Smooth muscle cell (in vitro differentiated cells): ENCODE results near the gene ETFA. TPM values are rescaled to one million over a fixed set of nuclear protein-coding genes. Genes with fewer than 3 reads are reported as not detected.

ENCODE experiments used
- DNase-seq: peaks from one replicate; lab custom pipeline; 2025; ENCODE audit not compliant: unreplicated experiment; lab: John Stamatoyannopoulos, UW
- H2AFZ ChIP-seq: fragments of 200-600 bp; sonication (generic); 2 replicates; pipeline ENCODE4 v1.6.0; 2016; ENCODE audit warnings: antibody characterized with exemption, low read depth, mild to moderate bottlenecking
- H3F3A ChIP-seq: fragments of 200-600 bp; sonication (generic); 2 replicates; pipeline ENCODE4 v1.6.0; 2017; ENCODE audit warnings: antibody characterized with exemption, low read depth
- H3K27ac ChIP-seq: fragments of 200-600 bp; sonication (generic); 2 replicates; pipeline ENCODE4 v1.5.1; 2016; ENCODE audit warnings: low read depth, mild to moderate bottlenecking
- H3K27me3 ChIP-seq: fragments of 200-600 bp; sonication (generic); 2 replicates; pipeline ENCODE4 v1.6.1; 2016; ENCODE audit warnings: low read depth, mild to moderate bottlenecking
- H3K36me3 ChIP-seq: fragments of 200-600 bp; sonication (generic); 2 replicates; pipeline ENCODE4 v1.5.1; 2016; ENCODE audit warnings: low read depth
- H3K4me1 ChIP-seq: fragments of 200-600 bp; sonication (generic); 2 replicates; pipeline ENCODE4 v1.5.1; 2016; ENCODE audit warnings: low read depth
- H3K4me2 ChIP-seq: fragments of 200-600 bp; sonication (generic); 2 replicates; pipeline ENCODE4 v1.6.0; 2016; ENCODE audit warnings: mild to moderate bottlenecking
- H3K4me3 ChIP-seq: fragments of 200-600 bp; sonication (generic); 2 replicates; pipeline ENCODE4 v1.5.1; 2016; ENCODE audit warnings: mild to moderate bottlenecking
- H3K79me2 ChIP-seq: fragments of 200-600 bp; sonication (generic); 2 replicates; pipeline ENCODE4 v1.6.0; 2016; ENCODE audit warnings: low read depth, mild to moderate bottlenecking
- H3K9ac ChIP-seq: fragments of 200-600 bp; sonication (generic); 2 replicates; pipeline ENCODE4 v1.6.0; 2016; ENCODE audit warnings: low read depth
- H3K9me3 ChIP-seq: fragments of 200-600 bp; sonication (generic); replicated peaks from 2 replicates; pipeline ENCODE4 v1.5.1; 2016; ENCODE audit warnings: low read depth
- H4K20me1 ChIP-seq: fragments of 200-600 bp; sonication (generic); 2 replicates; pipeline ENCODE4 v1.6.0; 2016; ENCODE audit warnings: low read depth
- CTCF ChIP-seq: fragments of 200-600 bp; sonication (generic); IDR thresholded peaks from 2 replicates; pipeline ENCODE4 v1.5.1; 2017; ENCODE audit warnings: borderline replicate concordance, mild to moderate bottlenecking, antibody characterized with exemption; ENCODE audit not compliant: insufficient read depth, poor library complexity, severe bottlenecking
- WGBS: methylation state at CpG from one replicate; pipeline ENCODE4 v1.1.7; 2016; ENCODE audit warnings: low lambda C conversion rate; 5-methylcytosine and 5-hydroxymethylcytosine counted together
- polyA plus RNA-seq: library from polyadenylated mRNA; unstranded; fragments of >200 nt; fragmentation: Nextera tagmentation; extraction: Ambion mirVana; gene quantifications from 2 replicates; pipeline ENCODE4 v1.2.1, GENCODE V29; 2016
- total RNA-seq: library from RNA; depleted of rRNA; stranded (reverse); fragments of >200 nt; gene quantifications from 2 replicates; pipeline ENCODE4 v1.2.3, GENCODE V29; 2014

ETFA gene
- total and polyA plus RNA-seq, 2 experiments from 2014 or later: 98.0 to 119 TPM

GRCh38 chr15:76358453-76358852, 47.2 kb upstream of the ETFA start:
- H3K4me1 ChIP-seq: no peaks in the 10 kb centered on the region

GRCh38 chr15:76354823-76355440, 43.7 kb upstream of the ETFA start:
- H3K4me1 ChIP-seq: no peaks in the 10 kb centered on the region
- TF ChIP-seq CTCF: no peak
- H3K9me3 ChIP-seq: no peaks in the 10 kb centered on the region
- peaks cover 50% of the 10 kb centered on the region for H3K27me3 ChIP-seq
- no peak overlapping the region for H2AFZ ChIP-seq
- H3K9ac ChIP-seq: no peak overlapping the region
- H3F3A ChIP-seq: peaks cover 4% of the 10 kb centered on the region
- H3K27ac ChIP-seq: no peak overlapping the region
- no peak for DNase-seq
- H3K36me3 ChIP-seq: no peaks in the 10 kb centered on the region
- no peak overlapping the region for H3K4me2 ChIP-seq
- H3K4me3 ChIP-seq: no peak overlapping the region
- no peaks in the 10 kb centered on the region for H4K20me1 ChIP-seq
- H3K79me2 ChIP-seq: no peaks in the 10 kb centered on the region
- 35% methylated on average over 3 of the region's 3 CpGs for WGBS

More at GRCh38 chr15:76358453-76358852, 47.2 kb upstream of the ETFA start:
- DNase-seq: no peak
- TF ChIP-seq CTCF: no peak
- H3F3A ChIP-seq: peaks cover 4% of the 10 kb centered on the region
- H3K9me3 ChIP-seq: no peaks in the 10 kb centered on the region
- H2AFZ ChIP-seq: no peak overlapping the region
- no peaks in the 10 kb centered on the region for H4K20me1 ChIP-seq
- H3K36me3 ChIP-seq: no peaks in the 10 kb centered on the region
- H3K27ac ChIP-seq: no peak overlapping the region
- no peaks in the 10 kb centered on the region for H3K79me2 ChIP-seq
- H3K4me3 ChIP-seq: no peak overlapping the region
- WGBS: 96% methylated on average over 3 of the region's 3 CpGs
- H3K4me2 ChIP-seq: no peak overlapping the region
- peaks cover 18% of the 10 kb centered on the region for H3K27me3 ChIP-seq
- no peak overlapping the region for H3K9ac ChIP-seq

- no peaks in the 10 kb centered on the region for H3K79me2 ChIP-seq
- peaks cover 58% of the 10 kb centered on the region for H3K27me3 ChIP-seq
- DNase-seq: no peak
- TF ChIP-seq CTCF: no peak
- no peaks in the 10 kb centered on the region for H3K9me3 ChIP-seq
- H3K36me3 ChIP-seq: no peaks in the 10 kb centered on the region
- H3K4me3 ChIP-seq: peak overlapping the region; percentile 7
- H3K9ac ChIP-seq: no peak overlapping the region
- WGBS: 88% methylated on average over 10 of the region's 10 CpGs
- H3K4me2 ChIP-seq: no peak overlapping the region
- H4K20me1 ChIP-seq: no peaks in the 10 kb centered on the region
- H3K27ac ChIP-seq: no peak overlapping the region
- no peak overlapping the region for H2AFZ ChIP-seq
- peaks cover 4% of the 10 kb centered on the region for H3F3A ChIP-seq
- H3K4me1 ChIP-seq: no peaks in the 10 kb centered on the region
Observed at GRCh38 chr15:76353903-76354302, 42.6 kb upstream of the ETFA start.

- TF ChIP-seq CTCF: no peak
- Histone ChIP-seq H2AFZ (no peak overlapping the region), H4K20me1 (no peaks in the 10 kb centered on the region), H3K4me2 (no peak overlapping the region), H3K27ac (no peak overlapping the region), H3K4me1 (no peaks in the 10 kb centered on the region), H3K9me3 (no peaks in the 10 kb centered on the region), H3K4me3 (peak overlapping the region; percentile 7), H3K79me2 (no peaks in the 10 kb centered on the region), H3K27me3 (peaks cover 66% of the 10 kb centered on the region), H3K36me3 (no peaks in the 10 kb centered on the region), H3F3A (peaks cover 4% of the 10 kb centered on the region), H3K9ac (no peak overlapping the region)
- 93% methylated on average over 1 of the region's 1 CpG for WGBS
- DNase-seq: no peak
Observed at GRCh38 chr15:76353023-76353577, 41.8 kb upstream of the ETFA start.
